Measurements from ENCODE around the gene MDFIC2.

MDFIC2 gene

GRCh38 chr3:70182166-70182565 lies 130.3 kb downstream of the MDFIC2 start:
- no peak for DNase-seq (ENCODE audit: low read depth in 4 of 4, low spot score in 1 of 4)

GRCh38 chr3:70180664-70181063 lies 131.8 kb downstream of the MDFIC2 start:
- no peak for DNase-seq (ENCODE audit: low read depth in 4 of 4, low spot score in 1 of 4)

- no peak for DNase-seq (ENCODE audit: low read depth in 4 of 4, low spot score in 1 of 4)
These were observed 133.3 kb downstream of the MDFIC2 start for GRCh38 chr3:70179111-70179510.

GRCh38 chr3:70177881-70178645 lies 134.4 kb downstream of the MDFIC2 start:
- DNase-seq (ENCODE audit: low read depth in 4 of 4, low spot score in 1 of 4) = no peak

- no peak for DNase-seq (ENCODE audit: low read depth in 4 of 4, low spot score in 1 of 4)
These were observed 136.2 kb downstream of the MDFIC2 start for GRCh38 chr3:70176224-70176623.

- no peak for DNase-seq (ENCODE audit: low read depth in 4 of 4, low spot score in 1 of 4)
These were observed 155.6 kb downstream of the MDFIC2 start for GRCh38 chr3:70156808-70157207.

- DNase-seq (ENCODE audit: low read depth in 4 of 4, low spot score in 1 of 4) = no peak
These were observed 161.8 kb downstream of the MDFIC2 start for GRCh38 chr3:70150599-70150998.

GRCh38 chr3:70149714-70150400 lies 162.6 kb downstream of the MDFIC2 start:
- DNase-seq (ENCODE audit: low read depth in 4 of 4, low spot score in 1 of 4) = no peak
